Upper lobe of left lung (tissue), 4 donors: ENCODE measurements around the gene WDR31.

Source experiments
- EP300 ChIP-seq, 4 donors: sonication (generic); formaldehyde crosslinking; IDR thresholded peaks; one replicate each; pipeline ENCODE4 v1.5.1; 2017; ENCODE audit warnings: antibody characterized with exemption in 4 of 4, control low read depth in 2 of 4
- POLR2A ChIP-seq, 4 donors: fragments of 450-650 bp; IDR thresholded peaks; one replicate each; pipeline ENCODE4 v1.5.1; 2016 to 2017; ENCODE audit warnings: antibody characterized with exemption in 4 of 4, mild to moderate bottlenecking in 2 of 4
- POLR2AphosphoS5 ChIP-seq, 2 donors: sonication (generic); formaldehyde crosslinking; IDR thresholded peaks; one replicate each; pipeline ENCODE4 v1.5.1; 2017; ENCODE audit warnings: antibody characterized with exemption in 2 of 2
- TF ChIP-seq, protein P1 (sequence below), 6 experiments: fragments of 450-650 bp in 4 of 6; fragments of 200-600 bp in 2 of 6; sonication (generic) in 2 of 6; IDR thresholded peaks; one replicate each; pipeline ENCODE4 v1.5.1; 2016 to 2019; ENCODE audit warnings: antibody characterized with exemption in 6 of 6

DNA sequence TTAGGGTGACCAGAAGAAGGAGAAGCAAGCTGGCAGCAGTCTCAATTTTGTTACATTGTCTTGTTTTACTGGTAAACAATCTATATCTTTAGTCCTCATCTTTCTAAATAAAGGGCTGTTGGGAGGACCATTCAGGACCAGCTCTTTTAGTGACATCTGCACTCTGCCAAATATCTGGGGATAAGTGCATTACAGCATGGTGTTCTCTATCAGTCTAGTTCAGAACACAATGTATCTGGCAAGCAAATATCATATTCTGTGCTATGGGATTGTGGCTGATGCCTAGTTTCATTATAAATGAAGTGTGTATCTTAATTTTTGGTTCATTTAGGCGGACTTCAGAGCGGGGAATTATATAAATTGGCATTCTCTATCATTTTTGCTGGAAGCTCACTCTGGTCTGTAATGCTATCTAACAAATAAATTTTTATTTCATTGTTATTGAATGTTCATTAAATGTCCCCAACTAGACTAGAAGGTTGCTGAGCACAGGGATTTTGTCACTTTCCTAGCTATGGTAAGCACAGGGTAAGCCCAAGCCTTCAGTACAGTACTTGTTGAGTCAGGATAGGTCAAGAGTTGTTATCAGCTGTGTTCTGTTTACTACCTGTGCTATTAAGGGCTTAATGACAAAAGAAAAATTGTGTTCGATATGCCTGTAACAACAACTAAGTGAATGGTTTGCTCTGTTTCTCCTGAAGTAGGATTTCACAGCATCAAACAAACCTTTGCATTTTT is 11.9 kb downstream of the WDR31 start:
- TF ChIP-seq POLR2A (IDR thresholded peaks at IDR 0.05), result no peak
- TF ChIP-seq, protein P1, sequence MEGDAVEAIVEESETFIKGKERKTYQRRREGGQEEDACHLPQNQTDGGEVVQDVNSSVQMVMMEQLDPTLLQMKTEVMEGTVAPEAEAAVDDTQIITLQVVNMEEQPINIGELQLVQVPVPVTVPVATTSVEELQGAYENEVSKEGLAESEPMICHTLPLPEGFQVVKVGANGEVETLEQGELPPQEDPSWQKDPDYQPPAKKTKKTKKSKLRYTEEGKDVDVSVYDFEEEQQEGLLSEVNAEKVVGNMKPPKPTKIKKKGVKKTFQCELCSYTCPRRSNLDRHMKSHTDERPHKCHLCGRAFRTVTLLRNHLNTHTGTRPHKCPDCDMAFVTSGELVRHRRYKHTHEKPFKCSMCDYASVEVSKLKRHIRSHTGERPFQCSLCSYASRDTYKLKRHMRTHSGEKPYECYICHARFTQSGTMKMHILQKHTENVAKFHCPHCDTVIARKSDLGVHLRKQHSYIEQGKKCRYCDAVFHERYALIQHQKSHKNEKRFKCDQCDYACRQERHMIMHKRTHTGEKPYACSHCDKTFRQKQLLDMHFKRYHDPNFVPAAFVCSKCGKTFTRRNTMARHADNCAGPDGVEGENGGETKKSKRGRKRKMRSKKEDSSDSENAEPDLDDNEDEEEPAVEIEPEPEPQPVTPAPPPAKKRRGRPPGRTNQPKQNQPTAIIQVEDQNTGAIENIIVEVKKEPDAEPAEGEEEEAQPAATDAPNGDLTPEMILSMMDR (IDR thresholded peaks at IDR 0.05), result no peak
- TF ChIP-seq POLR2AphosphoS5 (IDR thresholded peaks at IDR 0.05), result no peak
- TF ChIP-seq EP300 (IDR thresholded peaks at IDR 0.05), result no peak
